ENCODE measurements around the gene HPCAL1.
"Not testable (repeated sequence)": the region's sequence is repeated elsewhere in the genome, so short reads cannot be mapped to it uniquely, and the experiment has no call there.

HPCAL1 gene

DNA sequence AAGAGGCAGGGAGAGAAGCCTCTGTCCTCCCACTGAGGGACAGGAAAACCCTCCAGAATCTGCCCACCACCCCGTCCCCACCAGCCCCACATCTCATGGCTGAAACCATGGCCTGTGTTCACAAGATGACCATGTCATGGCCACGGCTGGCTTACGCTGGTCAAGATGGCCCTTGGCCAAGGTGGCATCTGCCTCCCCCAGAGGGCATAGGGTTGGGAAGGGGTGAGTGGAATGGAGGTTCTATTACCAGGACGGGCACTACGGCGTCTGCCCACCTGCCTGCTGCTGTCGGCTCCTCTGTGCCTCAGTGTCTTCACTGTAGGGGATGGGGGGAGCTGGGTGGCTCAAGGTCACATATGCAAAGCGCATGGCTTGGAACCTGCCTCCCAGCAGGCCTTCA lies 125.7 kb downstream of the HPCAL1 start:
- DNase-seq, result no peak

DNA sequence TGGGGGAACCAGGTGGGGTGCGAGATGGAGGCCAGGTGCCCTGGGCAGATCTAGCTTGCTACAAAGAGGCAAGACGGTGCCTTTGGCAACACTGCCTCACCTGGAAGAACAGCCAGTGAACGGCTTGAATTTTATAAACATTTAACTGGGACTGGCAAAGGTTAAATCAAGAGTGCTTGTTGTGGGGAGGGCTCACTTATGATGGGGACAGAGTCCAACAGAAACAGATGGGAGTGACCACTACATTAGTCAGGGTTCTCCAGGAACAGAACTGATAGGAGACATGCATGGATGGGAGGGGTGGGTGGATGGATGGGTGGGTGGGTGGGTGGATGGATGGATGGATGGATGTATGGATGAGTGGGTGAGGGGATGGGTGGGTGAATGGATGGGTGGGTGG lies 126.2 kb downstream of the HPCAL1 start:
- no peak for DNase-seq

DNA sequence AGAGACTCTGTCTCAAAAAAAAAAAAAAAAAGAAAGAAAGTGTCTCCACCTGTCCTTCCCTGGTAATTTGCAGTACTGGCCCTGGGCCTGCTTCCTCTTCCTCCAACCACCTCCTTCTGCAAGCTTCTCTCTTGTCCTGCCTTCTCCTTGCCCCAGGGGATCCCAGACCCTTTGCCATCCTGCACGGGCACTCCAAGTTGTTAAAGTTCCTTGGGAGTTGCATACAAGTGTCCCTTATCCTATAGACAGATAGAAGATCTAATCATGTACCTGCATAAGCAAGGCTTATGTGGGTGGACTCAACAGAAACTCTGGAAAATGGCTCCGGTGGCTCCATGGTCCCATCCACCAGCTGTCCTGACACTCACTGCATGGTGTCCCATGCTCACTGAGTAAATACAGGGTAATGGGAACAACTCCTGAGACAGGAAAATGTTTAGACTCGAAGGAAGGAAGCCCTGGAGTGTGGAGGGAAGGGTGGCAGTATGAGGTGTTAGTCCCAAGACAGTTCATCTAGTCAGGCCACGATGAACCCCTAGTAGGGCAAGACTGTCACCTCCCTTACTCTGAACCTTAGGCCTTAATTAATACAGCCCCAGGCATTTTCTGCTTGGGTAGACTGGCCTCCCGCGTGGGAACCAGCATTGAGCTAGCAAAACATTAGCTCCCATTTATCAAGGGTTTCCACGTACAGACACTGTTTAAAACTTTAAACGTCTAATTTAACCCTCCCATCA lies 128.3 kb downstream of the HPCAL1 start:
- DNase-seq, result no peak

DNA sequence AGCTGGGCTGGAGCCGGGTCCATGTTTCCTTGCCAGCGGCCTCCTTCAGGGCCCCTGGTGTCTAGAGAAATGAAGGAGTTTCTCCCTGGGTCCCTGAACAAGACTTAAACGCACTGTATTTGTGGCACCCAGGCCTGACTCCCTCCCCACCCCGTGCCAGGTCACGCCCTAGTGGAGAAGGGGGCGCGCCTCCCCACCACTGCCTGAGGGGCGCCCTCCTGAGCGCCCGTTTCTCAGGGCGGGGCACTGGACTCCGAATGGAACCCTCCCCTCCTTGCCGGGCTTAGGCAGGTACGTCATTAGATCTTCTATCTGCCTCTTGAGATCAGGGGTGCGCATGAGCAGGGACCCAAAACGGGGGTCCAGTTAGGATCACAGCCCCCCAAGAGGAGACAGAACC lies 129.1 kb downstream of the HPCAL1 start:
- no peak for DNase-seq

DNA sequence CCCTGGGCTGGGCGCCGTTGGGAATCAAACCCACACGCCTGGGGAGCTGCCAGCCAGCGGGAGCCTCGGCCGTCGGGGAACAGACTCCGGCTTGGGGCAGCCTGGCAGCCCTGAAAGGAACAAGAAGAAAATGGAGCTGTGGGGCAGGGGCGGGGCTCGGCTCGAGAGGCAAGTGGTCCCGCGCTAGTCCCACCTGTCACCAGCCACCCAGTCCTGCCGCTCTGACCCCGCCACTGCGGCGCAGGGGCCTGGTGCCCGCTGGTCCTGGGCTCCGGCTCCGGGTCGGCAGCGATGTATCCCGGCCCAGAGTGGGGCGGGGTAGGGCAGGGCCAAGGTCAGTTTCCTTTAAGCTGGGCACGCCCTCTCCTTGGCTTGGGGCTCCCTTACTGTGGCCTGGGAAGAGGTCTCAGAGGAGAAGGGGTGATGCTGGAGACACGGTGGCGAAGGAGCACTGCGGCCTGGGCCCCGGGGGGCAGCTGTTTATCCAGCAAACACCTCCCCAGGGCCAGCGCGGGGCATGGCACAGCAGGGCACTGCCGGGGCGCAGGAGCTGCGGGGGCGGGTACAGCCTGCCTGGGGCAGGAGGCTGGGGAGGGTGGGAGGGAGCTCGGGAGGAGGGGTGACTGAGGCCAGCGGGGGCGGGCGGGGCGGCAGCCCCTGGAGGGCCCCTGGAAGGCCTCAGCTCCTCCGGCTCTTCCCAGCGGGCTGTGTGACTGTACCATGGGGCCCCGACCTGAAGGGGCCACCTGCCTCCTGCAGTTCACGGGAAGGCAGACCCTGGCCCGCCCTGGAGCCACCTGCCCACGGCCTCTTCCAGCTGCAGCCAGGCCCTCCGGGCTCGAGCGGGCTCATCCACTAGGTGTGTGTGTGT lies 129.8 kb downstream of the HPCAL1 start:
- DNase-seq, result no peak

DNA sequence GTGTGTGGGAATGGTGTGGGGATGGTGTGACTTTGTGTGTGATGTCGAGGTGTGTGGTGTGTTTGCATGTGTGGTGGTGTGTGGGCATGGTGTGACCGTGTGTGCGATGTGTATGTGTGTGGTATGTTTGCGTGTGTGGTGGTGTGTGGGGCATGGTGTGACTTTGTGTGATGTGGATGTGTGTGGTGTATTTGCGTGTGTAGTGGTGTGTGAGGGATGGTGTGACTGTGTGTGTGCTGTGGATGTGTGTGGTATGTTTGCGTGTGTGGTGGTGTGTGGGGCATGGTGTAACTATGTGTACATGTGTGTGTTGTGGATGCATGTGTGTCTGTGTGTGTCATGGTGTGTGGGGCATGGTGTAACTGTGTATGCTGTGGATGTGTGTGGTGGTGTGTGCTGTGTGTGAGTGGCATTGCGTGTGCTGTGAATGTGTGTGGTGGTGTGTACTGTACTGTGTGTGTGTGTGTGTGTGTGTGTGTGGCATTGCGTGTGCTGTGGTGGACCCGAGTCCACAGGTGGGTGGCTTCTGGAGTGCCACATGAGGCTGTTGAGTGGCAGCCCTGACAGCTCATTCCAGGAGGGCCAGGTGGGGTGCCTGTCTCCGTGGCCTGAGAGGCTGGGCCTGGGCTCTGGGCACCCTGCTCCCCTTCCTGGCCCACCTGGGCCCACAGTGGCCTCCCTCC lies 130.7 kb downstream of the HPCAL1 start:
- no peak for DNase-seq

DNA sequence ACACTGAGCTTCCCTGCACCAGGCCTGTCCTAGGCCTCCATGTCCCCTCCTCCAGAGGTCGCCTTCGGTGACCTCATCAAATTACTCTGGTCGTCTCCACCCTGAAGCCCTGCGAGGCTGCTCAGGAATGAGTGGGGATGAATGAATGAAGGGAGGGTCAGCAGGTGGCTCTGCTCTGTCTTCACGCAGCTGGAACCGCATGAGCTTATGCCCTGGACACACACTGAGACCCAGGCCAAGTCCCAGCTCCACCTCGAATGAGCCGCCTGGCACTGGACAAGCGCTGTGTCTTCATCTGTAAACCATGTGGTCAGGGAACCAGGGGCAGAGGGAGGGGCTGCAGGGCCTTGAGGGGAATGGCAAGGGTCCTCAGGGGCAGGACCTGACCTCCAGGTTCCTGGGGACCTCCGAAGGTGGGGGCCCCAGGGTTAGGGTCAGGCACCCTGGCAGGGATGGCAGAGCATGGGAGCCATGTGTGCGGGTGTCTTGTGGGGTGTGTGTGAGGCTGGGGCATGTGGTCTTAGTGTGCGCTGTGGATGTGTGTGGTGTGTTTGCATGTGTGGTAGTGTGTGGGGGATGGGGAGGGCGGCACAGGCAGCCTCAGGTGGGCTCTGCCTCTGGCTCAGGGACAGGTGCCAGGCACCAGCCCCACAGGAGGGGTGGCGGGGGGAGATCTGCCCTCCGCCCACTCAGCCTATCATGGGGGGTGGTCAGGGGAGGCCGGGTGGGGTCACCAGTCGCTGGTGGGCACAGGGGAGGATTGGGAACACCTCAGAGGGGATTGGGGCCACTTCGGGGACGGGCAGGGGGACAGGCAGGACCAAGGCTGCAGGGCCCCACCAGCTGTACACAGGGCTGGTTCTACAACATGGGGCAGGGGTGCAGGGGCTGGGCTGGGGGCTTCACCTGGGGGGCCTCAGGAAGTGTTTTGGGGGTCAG lies 131.5 kb downstream of the HPCAL1 start:
- no peak for DNase-seq

DNA sequence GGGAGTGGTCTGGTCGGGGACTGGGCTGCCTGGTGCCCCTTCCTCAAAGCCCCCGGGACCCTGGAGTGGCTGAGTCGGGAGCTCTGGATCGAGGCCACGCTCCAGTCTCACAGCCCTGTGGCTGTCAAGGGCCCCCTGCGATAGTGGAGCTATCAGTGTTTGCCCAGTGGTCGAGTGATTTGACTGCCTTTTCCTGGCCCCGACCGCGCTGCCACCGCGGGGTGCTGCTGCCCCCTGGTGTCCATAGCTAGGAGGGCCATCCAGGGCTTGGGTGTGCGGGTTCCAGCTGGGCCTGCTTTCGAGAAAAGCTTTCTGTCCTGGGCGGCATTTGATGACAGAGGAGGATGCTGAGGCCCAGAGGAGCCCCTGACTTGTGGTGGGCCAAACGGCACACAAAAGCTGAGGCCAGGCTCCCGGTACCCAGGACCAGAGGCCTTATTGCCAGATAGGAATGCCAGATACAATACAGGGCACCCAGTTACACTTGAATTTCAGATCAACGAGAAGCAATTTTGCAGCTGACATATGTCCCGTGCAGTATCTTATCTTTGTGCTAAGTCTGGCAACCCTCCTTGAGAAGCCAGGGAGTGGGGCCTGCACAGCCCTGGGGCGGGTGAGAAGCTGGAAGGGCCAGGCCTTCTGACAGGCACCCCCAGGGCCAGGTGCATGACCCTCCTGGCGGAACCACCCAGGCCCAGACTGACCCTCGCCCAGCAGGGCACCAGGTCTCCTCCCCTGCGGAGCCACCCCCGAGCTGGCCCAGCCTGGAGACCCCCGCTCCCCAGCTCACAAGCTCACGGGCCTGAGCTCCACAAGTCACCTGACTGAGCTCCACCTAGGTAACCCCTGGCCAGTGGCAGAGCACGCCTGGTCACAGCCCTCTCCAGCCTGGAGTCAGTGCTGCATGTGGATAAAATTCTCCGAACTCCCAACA lies 132.4 kb downstream of the HPCAL1 start:
- DNase-seq, result peak; percentile 49

DNA sequence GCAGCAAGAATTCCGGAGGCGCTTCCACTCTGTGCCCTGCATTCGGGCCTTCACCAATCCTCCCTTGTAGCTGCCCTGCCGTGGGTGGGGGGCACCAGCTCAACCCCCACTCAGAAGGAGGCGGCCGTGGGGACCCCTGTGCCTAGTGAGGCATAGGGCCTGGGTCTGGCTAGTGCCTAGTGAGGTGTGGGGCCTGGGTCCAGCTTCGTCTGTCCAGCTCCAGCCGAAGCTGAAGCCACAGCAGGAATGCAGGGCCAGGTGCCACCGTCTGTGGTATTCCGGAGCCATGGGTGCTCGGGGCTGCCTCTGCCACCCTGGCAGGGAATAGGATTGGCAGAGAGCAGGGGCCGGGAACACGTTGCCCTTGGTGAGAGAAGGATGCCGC lies 133.1 kb downstream of the HPCAL1 start:
- no peak for DNase-seq

DNA sequence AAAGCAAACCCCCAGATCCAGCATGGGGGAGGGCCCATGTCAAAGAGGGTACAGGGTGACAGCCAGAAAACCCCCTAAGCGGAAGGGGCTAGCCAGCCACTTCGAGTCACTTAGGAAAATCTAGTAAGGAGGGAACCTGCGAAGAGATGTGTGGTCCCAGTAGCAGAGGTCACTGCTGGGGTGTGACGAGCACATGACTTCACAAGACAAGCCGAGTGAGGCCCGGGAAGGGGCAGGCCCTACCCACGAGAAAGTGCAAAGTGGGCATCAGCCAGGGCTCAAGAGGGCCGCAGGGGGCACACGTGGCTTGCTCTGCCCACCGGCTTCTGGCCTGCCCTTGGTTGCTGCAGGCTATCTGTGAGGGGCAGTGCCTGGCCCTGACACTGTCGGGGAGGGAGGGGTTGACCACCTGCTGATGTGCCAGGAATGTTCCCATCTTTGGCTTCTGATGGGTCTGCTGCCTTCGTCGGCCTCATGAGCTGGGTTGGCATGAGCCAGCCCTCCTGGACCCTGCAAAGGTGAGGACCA lies 133.9 kb downstream of the HPCAL1 start:
- no peak for DNase-seq

DNA sequence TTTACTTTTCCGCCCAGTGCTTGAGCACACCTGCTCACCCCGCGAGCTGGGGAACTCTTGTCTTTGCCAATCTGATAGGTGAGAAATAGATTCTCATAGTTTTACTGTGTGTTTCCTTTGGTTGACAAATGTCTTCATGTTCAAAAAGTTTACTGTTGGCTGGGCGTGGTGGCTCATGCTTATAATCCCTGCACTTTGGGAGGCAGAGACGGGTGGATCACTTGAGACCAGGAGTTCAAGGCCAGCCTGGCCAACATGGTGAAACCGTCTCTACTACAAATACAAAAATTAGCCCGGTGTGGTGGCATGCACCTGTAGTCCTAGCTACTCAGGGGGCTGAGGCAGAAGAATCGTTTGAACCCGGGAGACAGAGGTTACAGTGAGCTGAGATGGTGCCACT lies 135.1 kb downstream of the HPCAL1 start:
- DNase-seq, result no peak

DNA sequence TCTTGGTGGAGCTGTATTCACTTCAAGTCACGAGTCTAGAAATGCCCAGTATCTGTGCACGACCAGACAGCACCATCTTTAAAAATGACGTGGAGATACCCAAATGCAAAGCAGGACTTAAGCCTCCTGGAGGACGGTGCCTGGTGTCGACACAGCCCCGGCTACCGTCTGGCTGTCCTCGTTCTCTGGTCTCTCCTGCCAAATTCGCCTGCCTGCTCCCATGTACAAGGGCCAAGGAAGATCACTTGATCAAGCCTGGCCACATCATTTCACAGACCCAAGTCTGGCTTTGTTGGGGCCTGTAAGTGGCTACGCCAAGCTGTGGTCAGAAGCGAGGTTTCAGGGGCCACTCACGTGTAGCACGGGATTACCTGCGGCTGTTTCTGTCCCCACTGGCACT lies 136.0 kb downstream of the HPCAL1 start:
- no peak for DNase-seq

DNA sequence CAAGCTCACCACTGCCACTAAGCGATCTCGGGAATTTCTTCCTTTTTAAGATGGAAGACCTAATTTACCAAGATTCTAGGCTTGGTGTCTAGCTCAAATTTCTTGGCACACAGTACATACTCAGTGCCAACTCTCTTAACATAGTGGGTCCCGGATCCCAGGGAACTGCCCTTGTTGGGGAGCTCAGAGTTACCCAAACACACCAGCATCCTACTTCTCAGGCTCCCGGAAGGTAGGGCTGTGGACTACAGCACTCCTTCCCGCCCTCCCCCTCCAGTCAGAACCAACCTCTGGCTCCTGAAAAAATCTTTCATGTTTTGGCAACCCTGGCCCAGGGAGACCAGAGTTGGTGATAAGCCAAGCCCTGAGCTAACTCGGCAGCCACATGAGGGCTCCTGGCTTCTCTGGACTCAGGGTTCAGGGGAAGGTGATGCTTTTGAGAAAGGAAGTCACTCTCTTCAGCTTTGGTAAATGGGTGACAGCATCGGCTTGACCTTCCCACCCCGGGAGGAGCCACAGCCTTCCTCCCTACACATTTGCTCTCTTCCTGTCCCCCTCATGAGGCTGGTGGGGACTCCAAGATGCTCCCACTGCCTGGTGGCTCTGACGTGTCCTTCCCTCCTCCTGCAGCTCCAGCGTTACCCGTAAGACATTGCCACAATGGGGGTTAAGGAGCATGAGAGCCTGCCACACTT lies 136.6 kb downstream of the HPCAL1 start:
- DNase-seq, result no peak

DNA sequence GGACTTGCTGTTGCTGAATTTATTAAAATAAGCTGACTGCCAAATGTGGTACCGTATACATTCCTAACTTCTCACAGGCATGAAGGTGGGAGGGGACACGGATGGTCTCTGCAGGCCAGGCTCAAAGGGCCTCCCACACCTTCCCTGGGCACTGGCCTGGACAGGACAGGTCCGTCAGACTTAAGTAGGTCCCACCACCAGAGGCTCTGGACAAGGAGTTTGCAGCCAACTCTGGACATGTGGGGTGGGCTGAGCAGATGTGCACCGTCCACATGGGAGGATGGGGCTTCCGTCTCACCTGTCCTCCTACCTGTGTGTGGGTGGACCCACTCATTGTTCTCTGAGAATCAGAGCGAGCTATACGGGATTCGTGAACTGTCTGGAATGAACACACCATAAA lies 137.3 kb downstream of the HPCAL1 start:
- DNase-seq, result no peak

DNA sequence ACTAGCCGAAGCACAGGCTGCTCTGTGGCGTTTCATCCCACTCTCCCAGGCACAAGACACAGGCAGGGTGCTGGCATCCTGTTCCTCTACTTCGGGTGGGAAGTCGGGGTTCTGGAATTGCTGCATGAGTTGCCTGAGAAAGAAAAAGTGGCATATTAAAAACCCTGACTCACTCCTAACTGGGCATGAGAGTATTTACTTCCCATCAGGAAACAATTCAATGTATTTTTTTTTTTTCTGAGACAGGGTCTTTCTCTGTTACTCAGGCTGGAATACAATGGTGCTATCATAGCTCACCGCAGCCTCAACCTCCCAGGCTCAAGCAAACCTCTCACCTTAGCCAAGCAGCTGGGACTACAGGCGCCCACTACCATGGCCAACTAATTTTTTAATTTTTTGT lies 138.0 kb downstream of the HPCAL1 start:
- no peak for DNase-seq

DNA sequence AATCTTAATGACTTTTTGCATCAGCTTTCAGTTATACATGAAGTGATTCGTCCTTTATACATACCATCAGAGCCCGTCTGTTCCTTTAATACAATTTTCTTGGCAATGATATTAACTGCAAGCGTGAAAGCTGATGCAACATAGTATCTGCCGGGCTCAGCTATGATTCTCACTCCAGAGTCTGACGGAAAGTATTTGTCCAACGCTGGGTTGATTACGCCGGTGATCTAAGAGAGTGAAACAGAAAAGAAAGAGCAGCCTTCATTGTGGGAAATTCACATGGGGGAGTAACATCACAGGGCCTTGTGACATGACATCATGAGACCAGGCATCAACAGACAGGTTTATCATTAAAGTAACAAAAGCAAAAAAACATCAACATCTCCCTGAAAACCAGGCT lies 139.2 kb downstream of the HPCAL1 start:
- DNase-seq, result no peak

DNA sequence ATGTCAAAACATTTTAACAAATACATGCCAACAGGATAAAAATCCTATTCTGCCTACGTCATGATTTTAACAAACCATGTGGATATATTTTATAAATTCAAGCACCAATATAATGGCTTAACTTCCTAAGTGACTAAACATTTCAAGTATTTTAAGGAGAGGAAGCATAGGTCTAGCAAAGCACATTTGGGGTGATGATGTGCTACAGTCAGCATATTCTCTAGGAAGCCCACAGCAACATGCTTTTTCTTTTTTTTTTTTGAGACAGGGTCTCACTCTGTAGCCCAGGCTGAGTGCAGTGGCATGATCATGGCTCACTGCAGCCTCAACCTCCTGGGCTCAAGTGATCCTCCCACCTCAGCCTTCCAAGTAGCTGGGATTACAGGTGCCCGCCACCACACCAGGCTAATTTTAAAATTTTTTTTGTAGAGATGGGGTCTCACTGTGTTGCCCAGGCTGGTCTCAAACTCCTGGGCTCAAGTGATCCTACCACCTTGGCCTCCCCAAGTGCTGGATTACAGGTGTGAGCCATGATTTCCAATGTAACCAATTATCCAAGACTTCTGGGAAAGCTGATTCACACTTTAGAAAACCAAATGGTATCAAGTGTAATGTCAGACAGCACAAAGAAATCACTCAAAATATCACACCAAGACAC lies 139.9 kb downstream of the HPCAL1 start:
- DNase-seq, result not testable (repeated sequence)

DNA sequence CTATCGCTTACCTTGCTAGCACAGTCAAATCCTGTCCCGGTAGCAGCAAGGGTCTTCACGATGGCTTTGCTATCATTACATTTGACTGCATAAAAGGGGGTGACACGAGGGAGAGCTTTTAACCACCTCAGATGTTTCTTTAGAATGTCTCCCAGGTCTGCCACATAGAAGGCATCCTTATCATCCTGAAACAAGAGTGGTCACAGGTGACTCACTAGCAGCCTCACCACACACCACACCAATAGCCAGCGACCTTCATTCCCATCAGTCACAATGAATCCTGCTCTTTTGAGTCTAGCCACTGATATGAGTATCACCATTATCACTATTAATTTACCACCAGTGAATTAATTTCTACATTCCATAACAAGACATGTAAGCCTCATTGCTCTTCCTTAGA lies 141.8 kb downstream of the HPCAL1 start:
- no peak for DNase-seq

DNA sequence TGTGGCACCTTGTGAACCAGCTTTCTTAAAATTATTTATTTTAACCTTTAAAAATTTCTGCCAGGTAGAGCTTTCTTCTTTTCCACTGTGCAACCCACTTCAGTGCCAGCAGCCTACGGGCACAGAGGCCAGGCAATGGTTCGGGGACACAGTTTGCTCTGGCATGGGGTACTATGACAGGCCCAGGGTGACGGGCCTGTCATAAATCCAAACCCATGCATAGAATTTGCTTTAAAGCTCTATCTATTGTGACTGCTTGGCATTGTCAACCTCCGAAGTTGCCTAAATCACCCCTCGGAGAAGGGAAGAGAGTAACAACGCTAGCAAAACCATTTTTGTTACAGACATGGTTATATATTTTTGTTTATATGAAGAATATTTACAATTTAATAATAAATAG lies 143.9 kb downstream of the HPCAL1 start:
- DNase-seq, result no peak

DNA sequence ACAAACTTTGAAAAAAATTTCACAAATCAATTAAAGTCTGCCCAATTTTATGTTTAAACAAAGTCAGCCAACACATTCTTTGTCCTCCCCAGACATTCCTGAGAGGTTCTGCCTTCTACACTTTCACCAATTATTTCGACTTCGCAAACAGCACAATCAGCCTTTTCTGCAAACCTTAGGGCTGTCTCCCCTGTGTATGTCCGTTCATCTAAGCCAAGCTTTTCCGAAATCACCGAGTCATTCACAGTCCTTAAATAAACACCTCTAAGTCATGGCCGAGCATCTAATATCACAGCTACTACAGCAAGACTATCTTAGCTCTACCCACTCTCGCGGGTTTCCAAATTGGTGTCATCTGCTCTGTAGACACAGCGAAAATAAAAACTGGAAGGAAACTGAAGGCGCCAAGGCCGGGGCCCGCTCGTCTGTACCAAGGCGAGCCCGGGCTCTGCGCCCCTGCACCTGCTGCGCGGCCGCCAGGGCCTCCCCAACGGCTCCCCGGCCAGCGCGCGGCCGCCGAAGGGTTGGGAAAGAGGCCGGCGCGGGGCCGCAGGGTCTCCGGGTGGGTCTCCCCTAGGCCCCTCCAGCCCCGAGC lies 144.7 kb downstream of the HPCAL1 start:
- DNase-seq, result no peak
